GM21447 (cell line): Measurements from ENCODE around the gene SPATS2.
"Not testable (repeated sequence)": the region's sequence is repeated elsewhere in the genome, so short reads cannot be mapped to it uniquely, and the experiment has no call there.

Source experiments
- ATAC-seq: cut with Tn5 transposase; IDR thresholded peaks from one replicate; pipeline ENCODE4 v1.9.1; 2021; ENCODE audit not compliant: unreplicated experiment

The SPATS2 gene

DNA sequence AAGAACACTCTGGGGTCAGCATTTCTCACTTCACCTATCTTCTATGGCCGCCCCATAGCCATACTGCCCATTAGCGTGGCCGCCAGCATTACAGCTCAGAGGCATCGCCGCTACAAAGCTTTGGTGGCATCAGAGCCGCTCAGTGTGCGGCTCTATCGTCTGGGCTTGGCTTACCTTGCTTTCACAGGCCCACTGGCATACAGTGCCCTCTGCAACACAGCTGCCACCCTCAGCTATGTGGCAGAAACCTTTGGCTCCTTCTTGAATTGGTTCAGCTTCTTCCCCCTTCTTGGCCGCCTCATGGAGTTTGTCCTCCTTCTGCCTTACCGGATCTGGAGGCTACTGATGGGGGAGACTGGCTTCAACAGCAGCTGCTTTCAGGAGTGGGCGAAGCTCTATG is 18.0 kb upstream of the SPATS2 start:
- no peak for ATAC-seq

DNA sequence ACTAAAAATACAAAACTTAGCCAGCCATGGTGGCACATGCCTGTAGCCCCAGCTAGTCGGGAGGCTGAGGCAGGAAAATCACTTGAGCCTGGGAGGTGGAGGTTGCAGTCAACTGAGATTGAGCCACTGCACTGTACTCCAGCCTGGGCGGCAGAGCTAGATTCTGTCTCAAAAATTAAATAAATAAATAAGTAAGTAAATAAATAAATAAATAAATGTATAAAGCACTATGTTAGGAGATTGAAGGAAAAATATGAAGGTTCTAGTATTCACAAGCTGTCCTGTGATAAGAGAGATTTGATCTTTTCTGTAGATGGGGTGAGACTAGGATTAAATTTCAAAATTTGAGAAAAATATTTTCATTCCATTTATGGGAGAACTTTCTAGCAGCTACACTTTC is 14.9 kb upstream of the SPATS2 start:
- ATAC-seq = no peak

DNA sequence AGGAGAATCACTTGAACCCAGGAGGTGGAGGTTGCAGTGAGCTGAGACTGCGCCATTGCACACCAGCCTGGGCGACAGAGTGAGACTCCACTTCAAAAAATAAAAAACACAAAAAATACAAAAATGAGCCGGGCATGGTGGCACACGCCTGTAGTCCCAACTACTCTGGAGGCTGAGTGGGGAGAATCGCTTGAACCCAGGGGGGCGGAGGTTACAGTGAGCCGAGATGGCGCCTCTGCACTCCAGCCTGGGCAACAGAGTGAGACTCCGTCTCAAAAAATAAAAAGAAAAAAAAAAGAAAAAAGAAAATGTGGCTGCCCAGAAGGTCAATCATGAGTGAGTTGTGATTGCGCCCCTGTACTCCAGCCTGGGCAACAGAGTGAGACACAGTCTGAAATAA is 11.3 kb upstream of the SPATS2 start:
- ATAC-seq = no peak

DNA sequence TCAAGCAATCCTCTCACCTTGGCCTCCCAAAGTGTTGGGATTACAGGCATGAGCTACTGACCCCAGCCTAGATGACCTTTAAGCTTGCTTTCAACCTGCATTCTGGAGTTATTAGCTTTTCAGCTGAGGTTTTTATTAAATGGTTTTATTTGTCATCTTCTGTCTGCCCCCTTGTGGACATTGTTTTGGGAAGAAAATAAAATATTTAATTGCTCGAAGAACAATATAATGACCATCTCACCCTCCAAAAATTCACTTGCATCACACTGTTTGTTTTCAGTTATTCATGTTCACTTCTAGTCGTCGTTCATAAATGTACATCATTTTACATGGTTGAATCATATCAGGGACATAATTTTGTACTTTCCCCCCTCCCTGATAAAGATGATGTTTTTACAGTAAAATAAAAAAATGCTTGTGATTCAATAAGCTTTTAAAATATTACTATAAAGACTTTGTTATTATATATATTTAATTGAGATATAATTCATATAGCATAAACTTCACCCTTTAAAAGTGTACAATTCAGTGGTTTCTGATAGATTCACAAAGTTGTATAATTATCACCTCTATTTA is 10.1 kb upstream of the SPATS2 start:
- ATAC-seq = no peak

DNA sequence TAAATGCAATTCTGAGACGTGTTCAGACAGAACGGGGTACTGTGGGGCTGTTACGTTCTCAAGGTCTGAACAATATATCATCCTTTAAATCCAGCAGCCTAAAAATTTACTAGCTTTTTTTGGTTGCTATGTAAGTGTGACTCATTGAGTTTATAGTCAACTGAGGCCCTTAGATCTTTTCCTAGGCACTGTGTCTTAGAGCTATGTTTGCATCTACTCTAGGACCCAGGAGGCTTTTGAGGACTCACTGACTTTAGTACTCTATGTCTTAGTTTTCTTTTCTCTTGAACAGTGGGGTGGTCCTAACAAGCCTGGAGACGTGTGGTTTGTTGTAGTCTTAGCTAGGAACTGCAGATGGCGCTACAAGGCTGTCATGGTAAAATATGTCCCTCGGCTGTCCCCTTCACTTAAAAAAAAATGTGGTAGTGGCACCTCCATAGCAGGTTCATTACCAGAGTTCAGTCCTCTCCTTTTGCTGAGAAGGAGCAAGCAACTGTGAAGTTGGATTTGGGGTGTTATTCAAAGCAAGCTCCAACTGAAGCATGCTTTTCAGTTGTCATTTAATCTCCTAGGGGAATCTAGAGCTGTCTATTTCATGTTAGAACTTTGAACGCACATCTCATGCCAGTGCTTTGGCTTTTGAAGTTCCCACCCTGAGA is 8.7 kb upstream of the SPATS2 start:
- no peak for ATAC-seq

DNA sequence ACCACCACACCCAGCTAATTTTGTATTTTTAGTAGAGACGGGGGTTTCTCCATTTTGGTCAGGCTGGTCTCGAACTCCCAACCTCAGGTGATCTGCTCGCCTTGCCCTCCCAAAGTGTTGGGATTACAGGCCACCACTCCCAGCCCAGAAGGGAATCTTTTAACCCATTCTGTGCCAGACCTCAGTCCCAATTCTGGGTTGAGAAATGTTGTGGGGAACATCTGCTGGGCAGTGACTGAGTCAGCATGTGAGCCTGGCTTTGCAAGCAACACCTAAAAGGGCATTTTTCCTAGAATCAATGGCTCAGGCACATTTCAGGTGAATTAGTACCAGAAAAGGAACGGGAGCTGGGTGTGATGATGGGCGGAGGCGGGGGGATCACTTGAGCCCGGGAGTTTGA is 7.6 kb upstream of the SPATS2 start:
- no peak for ATAC-seq

DNA sequence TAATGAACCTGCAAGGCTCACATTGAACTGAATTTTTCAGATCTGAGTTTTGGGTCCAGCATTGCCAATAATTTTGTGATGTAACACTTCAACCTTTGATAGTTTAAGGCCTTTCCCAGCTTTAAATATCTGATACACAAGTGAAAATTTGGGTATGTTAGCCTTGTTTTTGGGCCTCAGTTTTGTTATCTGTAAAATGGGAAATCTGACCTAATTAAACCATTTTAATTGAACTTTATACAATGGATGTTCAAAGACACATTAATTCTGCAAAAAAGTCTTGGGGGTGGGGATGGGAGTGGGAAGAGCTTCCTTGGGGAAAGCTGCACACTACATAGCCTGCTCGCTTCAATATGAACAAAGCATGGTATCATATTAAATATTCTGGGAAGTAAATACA is 5.2 kb upstream of the SPATS2 start:
- ATAC-seq = no peak

DNA sequence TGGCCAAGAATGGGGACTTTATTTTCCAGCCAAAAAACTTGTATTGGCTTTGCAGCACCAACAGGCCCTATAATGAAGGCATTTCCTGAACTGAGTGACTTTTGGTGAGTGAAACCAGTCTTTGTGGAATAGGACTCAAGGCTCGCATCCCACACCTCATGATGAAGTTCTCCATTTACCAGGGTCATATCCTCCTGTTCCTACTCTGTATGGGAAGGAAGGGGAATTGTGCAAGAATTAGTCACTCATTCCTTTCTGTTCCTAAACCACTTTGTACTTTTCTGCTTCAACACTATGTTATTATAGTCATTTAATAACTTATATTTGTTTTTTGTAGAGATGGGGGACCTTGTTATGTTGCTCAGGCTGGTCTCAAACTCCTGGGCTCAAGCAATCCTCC is 2.3 kb upstream of the SPATS2 start:
- no peak for ATAC-seq

DNA sequence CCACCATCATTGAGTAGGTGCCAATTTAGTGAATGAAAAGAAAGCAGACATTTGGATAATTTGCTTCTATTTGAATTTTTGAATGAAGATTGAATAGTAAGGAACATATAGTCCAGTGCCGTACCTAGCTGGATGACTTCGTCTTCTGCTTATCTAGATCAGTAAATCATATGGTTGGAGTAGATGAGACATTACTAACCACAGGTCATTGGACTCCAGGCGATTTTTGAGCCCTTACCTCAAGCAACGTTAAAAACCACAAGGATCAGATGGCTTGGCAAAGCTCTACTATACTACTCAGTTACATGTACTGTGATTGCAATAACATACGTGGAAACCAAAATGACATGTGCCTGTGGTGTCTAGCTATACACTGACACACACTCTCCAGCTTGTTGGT is 1.7 kb upstream of the SPATS2 start:
- ATAC-seq = no peak

DNA sequence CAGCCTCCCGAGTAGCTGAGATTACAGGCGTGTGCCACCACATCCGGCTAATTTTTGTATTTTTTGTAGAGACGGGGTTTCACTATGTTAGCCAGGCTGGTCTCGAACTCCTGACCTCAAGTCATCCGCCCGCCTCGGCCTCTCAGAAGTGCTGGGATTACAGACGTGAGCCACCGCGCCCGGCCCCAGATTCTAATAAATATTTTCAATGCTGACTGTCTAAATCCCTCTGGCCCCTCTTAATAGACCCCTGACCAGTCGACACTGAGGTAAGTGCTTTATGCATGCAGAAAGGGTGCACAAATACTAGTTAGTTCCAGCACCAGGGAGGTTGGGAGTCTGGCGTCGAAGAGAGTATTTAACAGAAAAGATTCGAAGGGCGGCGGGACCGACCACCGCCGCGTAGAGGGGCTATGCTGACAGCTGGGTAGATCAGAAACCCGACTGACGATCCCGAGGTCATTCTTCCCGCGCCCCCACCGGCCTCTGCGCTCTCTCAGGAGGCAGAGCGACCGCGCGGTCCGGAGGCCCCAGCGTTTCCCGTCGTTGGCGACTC is 1.1 kb upstream of the SPATS2 start:
- peak; percentile 16 for ATAC-seq

DNA sequence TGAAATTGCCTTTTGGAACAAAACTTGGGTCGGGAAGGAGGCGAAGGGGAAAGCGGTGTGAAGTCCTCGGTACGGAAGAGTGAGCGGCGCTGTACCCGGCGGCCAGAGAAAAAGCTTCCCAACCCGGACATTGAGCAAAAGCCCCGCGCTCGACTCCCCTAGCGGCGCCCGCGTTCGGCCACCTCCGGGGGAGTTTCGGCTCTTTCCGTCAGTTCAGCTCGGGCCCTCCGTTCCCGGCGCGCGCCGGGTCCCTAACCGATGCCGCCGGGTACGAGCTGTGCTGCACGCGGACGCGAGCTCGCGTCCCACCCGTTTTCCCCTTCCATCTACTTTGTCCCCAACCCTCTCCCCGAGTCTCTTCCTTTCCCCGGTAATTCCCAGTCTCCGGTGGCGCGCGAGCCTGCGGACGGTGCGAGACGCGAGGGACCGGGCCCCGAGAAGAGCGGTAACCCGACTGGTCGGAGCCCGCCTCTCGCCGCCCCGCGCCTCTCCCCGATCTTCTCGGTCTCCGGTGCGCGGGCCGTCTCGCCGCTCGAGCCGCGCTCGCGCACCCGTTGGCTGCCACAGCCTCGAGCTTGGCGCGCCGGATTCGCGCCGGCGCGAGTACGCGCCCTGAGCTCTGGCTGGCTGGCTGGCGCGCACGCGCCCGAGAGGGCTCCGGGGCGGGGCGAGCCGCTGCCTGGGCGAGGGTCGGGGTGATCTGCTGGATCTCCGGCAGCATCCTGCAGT is 446 bp upstream of the SPATS2 start:
- peak; percentile 59 for ATAC-seq

DNA sequence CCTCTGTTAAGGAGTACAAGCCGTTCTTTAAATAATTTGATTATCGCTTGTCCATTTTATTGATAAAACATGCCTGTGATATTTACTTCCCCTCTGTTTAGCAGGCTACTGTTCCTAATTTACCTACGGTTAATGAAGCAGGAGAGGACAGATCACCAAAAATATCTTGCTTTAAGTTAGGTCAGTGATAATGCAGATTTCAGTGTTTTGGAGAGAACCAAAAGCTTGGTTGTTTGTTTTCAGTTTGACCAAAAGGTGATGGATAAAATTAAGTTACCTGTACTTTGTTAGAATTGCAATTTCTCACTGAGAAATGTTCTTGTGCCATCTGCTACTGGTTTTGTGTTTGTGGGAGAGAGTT is 958 bp downstream of the SPATS2 start:
- ATAC-seq = no peak

DNA sequence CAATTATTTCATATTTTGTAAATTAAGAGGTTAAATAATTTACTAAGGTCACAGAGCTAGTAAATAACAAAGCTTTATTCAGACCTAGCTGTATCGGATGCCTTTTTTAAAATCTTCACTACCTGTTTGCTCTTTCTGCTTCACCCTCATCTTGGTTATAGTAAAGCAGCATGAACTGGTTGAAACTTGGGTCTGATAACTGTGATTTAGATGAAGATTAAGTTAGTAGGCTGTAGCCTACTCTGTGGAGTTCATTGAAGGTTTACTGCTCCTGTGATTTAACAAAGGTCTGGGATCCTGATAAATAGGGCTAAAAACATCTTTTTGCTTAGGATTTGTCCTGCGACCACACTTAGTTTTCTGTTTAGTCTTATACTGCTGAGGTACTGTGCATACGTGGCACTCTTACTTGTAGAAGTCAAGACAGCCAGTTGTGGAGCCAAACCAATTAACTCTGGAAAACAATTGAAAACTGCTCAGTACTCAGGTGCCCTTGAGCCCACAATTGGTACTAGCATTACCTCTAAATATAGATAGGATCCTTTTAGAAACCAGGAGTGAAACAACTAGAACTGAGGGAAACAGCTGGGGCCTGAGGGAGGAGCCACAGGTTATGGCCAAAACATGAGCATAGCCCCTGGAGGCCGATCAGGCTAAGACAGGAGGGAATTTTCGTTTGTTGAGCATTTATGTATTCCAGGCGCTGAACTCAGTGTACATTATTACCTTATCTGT is 2.3 kb downstream of the SPATS2 start:
- ATAC-seq = peak; percentile 52

DNA sequence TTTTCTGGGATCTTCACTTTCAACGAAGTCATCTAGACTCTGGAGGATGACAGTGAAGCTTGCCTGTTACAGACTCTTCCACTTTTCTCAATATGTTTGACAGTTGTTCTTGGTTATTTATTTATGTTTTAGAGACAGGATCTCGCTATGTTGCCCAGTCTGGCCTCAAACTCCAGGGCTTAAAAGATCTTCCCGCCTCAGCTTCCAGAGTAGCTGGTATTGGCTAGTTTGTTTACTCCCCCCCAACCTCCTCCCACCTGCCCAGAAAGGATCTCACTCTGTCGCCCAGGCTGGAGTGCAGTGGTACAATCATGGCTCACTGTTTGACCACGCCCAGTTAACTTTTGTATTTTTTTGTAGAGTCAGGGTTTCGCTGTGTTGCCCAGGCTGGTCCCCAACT is 3.3 kb downstream of the SPATS2 start:
- no peak for ATAC-seq

DNA sequence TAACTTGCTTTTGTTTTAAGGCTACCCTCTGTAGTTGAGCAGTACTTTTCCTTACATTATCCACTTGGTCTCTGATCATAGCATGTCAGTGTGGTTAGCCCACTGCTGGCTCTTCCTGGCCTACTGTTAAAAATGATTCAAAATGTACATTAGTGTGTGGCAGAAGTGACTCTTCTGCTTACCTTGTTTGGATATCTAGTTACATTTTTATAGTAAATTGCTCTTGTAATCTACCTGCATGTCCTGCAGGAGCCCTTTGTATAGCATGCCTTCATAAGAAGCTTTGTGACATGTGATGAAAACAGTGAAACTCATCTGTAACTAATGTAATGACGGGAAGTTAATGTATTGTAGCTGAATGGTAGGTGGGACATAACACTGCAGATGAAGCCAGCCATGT is 8.1 kb downstream of the SPATS2 start:
- no peak for ATAC-seq

DNA sequence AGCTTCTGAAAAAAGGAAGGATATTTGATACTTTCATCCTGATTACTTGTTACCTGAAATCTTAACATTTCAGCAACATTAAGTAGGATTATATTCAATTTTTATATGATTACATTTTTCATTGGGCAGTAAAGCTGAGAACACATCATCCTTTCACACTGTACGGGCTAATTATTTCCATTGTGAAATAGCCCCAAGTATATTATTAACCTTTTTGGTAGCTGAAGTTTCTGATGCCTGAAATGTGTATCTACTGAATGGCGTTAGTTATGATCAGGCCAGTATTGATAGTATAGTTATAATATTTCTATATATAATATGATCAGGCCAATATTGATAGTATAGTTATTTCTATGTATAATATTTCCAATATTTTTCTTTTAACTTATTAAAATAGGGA is 10.1 kb downstream of the SPATS2 start:
- ATAC-seq = no peak

DNA sequence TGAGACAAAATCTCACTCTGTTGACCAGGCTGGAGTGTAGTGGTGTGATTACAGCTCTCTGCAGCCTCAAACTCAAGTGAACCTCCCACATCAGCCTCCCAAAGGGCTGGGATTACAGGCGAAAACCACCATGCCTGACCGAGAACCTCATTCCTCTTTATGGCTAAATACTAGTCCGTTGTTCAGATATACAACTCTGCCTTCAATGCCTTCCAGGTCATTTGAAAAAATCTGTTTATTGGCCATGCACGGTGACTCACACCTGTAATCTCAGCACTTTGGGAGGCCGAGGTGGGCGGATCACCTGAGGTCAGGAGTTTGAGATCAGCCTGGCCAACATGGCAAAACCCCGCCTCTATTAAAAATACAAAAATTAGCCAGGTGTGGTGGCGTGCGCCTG is 12.9 kb downstream of the SPATS2 start:
- not testable (repeated sequence) for ATAC-seq

DNA sequence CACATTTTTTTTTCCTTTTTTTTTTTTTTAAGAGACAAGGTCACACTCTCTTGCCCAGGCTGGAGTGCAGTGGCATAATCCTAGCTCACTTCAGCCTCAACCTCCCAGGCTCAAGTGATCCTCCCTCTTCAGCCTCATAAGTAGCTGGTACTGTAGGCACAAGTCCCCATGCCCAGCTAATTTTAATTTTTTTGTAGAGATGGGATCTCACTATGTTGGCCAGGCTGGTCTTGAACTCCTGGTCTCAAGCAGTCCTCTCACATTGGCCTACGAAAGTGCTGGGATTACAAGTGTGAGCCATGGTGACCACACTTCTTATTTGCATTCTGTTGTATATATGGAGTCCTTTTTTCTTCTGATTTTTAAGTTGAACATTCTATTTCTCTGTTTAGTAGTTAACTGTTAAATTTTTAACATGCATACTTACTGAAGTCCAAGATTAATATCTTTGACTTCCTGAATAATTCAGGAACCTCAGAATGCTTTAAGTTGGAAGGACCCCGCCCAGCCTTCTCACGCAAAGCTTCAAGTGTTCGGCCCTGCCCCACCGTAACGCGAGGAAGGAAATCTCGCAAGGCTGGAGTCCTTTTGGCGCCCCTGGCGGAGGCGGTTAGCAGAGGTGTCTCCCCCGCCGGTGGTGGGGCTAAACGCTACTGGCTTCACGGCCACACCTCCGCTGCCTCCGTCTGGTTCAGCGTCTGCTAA is 21.6 kb downstream of the SPATS2 start:
- ATAC-seq = no peak

DNA sequence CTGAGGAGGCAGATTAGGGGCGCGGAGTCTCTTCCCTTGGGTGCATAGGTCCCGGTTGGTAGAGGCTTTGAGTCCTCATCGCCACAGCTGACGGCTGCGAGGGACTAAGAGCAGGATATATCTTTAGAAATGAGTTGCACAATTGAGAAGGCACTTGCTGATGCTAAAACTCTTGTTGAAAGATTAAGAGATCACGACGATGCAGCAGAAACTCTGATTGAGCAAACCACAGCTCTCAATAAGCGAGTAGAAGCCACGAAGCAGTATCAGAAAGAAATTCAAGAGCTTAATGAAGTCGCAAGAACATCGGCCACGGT is 22.1 kb downstream of the SPATS2 start:
- ATAC-seq = no peak

DNA sequence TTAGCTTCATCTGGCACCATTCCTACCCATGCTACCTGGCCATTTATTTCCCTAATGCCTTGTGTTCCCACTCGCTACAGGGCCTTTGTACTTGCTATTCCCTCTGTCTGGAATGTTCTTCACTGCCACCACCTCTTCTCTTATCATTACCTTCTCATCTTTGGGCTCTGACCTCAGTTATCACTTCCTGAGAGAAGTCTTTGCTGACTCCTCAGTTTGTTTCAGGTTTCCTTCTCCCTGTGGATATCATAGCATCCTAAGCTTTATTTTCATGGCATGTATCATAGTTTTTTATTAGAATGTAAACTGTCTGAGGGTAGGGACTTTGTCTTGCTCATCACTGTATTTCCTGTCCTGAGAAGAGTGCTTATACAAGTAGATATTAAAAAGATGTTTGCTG is 29.7 kb downstream of the SPATS2 start:
- no peak for ATAC-seq

DNA sequence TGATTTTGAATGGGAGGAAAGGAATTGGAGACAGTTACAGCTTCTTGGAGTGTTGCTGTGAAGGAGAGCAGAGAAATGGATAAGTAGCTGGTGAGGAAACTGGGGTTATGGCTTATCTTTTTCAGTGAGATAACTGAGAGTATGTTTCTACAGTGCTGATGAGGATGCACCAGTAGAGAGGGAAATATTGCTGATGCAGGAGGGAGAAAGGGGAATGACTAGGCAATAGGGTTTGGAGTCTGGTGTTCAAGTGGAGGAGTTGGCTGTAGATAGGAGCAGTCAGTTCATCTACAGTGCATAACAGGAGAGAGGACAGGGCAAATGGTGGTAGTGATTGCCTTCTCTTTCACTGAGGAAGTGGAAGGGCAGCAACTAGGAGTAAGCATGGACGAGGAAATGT is 33.0 kb downstream of the SPATS2 start:
- ATAC-seq = no peak
